ENCODE data around the gene MCUB. TPM values are rescaled to one million over a fixed set of nuclear protein-coding genes. Genes with fewer than 3 reads are reported as not detected.
"Not testable (repeated sequence)": the region's sequence is repeated elsewhere in the genome, so short reads cannot be mapped to it uniquely, and the experiment has no call there.

Gene MCUB
- polyA plus RNA-seq, 1 donor = 6.9 TPM

DNA sequence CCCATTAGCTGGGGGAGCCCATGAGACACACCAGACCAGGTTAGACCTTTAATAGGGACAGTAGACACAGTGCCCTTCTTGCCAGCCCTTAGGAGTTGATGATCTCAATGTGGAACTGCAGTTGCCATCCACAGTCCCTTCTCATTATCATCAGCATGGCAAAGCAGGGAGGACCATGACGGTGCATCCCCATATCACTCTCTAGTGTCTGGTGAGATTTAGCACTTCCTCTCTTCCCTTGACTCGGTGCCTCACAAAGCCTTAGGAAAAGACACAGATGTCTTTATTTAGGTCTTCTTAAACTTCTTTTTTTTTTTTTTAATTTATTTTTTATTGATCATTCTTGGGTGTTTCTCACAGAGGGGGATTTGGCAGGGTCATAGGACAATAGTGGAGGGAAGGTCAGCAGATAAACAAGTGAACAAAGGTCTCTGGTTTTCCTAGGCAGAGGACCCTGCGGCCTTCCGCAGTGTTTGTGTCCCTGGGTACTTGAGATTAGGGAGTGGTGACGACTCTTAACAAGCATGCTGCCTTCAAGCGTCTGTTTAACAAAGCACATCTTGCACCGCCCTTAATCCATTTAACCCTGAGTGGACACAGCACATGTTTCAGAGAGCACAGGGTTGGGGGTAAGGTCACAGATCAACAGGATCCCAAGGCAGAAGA is 36.5 kb downstream of the MCUB start:
- not testable (repeated sequence) for H3K4me3 ChIP-seq (ENCODE audit: low read length); H3K27me3 ChIP-seq (ENCODE audit: control insufficient read depth, insufficient read depth, low read length); H3K27ac ChIP-seq (ENCODE audit: low read length); H3K36me3 ChIP-seq (ENCODE audit: control insufficient read depth, insufficient read depth, low read length); H3K4me1 ChIP-seq (ENCODE audit: control insufficient read depth, insufficient read depth, low read length); DNase-seq; H3K9me3 ChIP-seq (ENCODE audit: control insufficient read depth, low read depth, low read length)
- no CpG with 5 or more reads among the region's 7 CpGs for WGBS (ENCODE audit: insufficient coverage, low lambda C conversion rate)

DNA sequence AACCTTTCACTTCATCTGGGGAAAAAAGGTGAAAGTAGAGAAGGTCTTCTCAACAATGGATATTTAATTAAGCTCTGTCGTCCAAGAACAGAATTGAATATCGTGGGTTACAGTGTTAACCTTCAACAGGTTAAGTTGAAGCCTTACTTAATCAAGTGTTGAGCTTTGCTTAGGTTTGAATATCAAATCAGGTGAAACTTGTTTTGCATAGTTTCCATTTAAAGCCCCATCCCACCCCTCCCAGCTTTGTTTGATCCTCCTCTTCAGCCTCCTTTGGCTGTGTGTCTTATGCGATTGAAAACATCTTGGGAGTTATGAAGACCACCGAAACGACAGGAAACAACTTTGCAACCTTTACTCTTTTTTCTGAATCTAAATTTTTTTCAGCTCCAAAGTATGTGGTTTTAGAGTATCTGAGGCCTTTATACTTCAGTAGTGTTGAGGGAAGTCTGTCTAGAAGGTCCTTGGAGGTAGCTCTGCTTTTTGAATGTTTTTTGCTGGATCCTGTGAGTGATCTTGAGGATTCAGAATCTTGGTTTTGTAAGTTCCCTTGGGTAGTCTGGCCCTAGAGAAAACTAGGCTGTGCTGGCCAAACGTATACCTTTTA is 39.1 kb downstream of the MCUB start:
- H3K27me3 ChIP-seq (ENCODE audit: control insufficient read depth, insufficient read depth, low read length) = no peaks in the 10 kb centered on the region
- H3K36me3 ChIP-seq (ENCODE audit: control insufficient read depth, insufficient read depth, low read length) = no peaks in the 10 kb centered on the region
- no peaks in the 10 kb centered on the region for H3K4me1 ChIP-seq (ENCODE audit: control insufficient read depth, insufficient read depth, low read length)
- no peak overlapping the region for H3K4me3 ChIP-seq (ENCODE audit: low read length)
- peaks cover 14% of the 10 kb centered on the region for H3K9me3 ChIP-seq (ENCODE audit: control insufficient read depth, low read depth, low read length)
- WGBS (ENCODE audit: insufficient coverage, low lambda C conversion rate) = 100% methylated on average over 1 of the region's 6 CpGs
- no peak for DNase-seq
- H3K27ac ChIP-seq (ENCODE audit: low read length) = no peak overlapping the region

DNA sequence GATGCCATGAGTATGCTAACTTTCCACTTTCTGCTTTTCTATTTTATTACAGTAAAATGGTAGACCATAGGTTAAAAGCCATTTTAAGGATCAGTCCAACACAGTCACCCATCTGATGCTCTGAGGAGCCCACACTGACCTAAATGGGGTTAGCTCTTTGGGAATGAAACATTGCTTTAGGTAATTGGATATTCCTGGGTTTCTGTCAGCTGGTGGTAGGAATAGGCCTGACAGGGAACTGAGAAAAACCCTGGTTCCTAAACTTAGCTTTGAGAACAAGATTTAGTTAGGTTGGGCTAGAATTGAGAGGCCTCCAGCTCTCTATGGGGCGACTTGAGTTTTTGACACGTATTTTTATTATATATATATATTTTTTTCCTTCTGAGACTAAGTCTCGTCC is 40.4 kb downstream of the MCUB start:
- DNase-seq = no peak
- Histone ChIP-seq H3K9me3 (ENCODE audit: control insufficient read depth, low read depth, low read length) (peaks cover 14% of the 10 kb centered on the region), H3K27ac (ENCODE audit: low read length) (no peak overlapping the region), H3K27me3 (ENCODE audit: control insufficient read depth, insufficient read depth, low read length) (no peaks in the 10 kb centered on the region), H3K4me3 (ENCODE audit: low read length) (no peak overlapping the region), H3K4me1 (ENCODE audit: control insufficient read depth, insufficient read depth, low read length) (no peaks in the 10 kb centered on the region), H3K36me3 (ENCODE audit: control insufficient read depth, insufficient read depth, low read length) (no peaks in the 10 kb centered on the region)
- 96% methylated on average over 3 of the region's 3 CpGs for WGBS (ENCODE audit: insufficient coverage, low lambda C conversion rate)

DNA sequence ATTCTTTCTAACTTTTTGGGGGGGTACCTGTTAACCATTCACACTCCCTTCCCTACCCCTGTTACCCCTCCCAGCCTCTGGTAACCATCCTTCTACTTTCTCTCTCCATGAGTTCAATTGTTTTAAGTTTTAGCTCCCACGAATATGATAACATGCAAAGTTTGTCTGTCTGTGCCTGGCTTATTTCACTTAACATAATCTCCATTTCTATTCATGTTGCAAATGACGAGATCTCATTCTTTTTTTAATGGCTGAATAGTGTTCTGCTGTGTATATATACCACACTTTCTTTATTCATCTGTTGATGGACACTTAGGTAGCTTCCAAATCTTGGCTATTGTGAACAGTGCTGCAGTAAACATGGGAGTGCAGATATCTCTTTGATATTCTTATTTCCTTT is 41.3 kb downstream of the MCUB start:
- Histone ChIP-seq H3K36me3 (ENCODE audit: control insufficient read depth, insufficient read depth, low read length) (no peaks in the 10 kb centered on the region), H3K4me1 (ENCODE audit: control insufficient read depth, insufficient read depth, low read length) (no peaks in the 10 kb centered on the region), H3K9me3 (ENCODE audit: control insufficient read depth, low read depth, low read length) (peaks cover 14% of the 10 kb centered on the region), H3K27me3 (ENCODE audit: control insufficient read depth, insufficient read depth, low read length) (no peaks in the 10 kb centered on the region), H3K4me3 (ENCODE audit: low read length) (no peak overlapping the region), H3K27ac (ENCODE audit: low read length) (no peak overlapping the region)
- 88% methylated on average over 2 of the region's 2 CpGs for WGBS (ENCODE audit: insufficient coverage, low lambda C conversion rate)
- no peak for DNase-seq

DNA sequence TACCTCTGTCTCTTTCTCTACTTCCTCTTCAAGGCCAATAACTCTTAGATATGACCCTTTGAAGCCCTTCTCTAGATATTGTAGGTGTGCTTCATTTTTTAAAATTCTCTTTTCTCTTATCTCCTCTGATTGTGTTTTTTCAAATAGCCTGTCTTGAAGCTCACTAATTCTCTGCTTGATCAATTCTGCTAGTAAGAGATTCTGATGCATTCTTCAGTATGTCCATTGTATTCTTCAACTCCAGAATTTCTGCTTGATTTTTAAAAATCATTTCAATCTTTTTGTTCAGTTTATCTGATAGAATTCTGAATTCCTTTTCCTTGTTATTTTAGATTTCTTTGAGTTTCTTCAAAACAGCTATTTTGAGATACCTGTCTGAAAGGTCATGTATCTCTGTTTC is 47.9 kb downstream of the MCUB start:
- H3K9me3 ChIP-seq (ENCODE audit: control insufficient read depth, low read depth, low read length) = peaks cover 31% of the 10 kb centered on the region
- no peaks in the 10 kb centered on the region for H3K4me1 ChIP-seq (ENCODE audit: control insufficient read depth, insufficient read depth, low read length)
- no peaks in the 10 kb centered on the region for H3K27me3 ChIP-seq (ENCODE audit: control insufficient read depth, insufficient read depth, low read length)
- H3K27ac ChIP-seq (ENCODE audit: low read length) = no peak overlapping the region
- H3K36me3 ChIP-seq (ENCODE audit: control insufficient read depth, insufficient read depth, low read length) = no peaks in the 10 kb centered on the region
- DNase-seq = no peak
- no peak overlapping the region for H3K4me3 ChIP-seq (ENCODE audit: low read length)

DNA sequence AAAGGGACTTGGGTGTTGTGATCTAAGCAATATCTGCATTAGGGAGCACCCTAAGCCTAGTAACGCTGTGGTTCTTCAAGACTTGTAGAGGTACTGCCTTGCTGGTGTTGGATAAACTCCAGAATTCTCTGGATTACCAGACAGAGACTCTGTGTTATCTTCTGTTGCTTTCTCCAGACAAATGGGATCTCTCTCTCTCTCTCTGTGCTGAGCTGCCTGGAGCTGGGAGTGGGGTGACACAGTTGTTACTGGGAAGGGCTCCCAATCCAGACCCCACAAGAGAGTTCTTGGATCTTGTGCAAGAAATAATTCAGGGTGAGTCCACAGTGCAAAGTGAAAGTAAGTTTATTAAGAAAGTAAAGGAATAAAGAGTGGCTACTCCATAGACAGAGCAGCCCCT is 48.8 kb downstream of the MCUB start:
- Histone ChIP-seq H3K36me3 (ENCODE audit: control insufficient read depth, insufficient read depth, low read length) (no peaks in the 10 kb centered on the region), H3K27ac (ENCODE audit: low read length) (no peak overlapping the region), H3K4me3 (ENCODE audit: low read length) (no peak overlapping the region), H3K27me3 (ENCODE audit: control insufficient read depth, insufficient read depth, low read length) (no peaks in the 10 kb centered on the region), H3K9me3 (ENCODE audit: control insufficient read depth, low read depth, low read length) (peaks cover 23% of the 10 kb centered on the region), H3K4me1 (ENCODE audit: control insufficient read depth, insufficient read depth, low read length) (no peaks in the 10 kb centered on the region)
- no peak for DNase-seq
- WGBS (ENCODE audit: insufficient coverage, low lambda C conversion rate) = no CpG with 5 or more reads among the region's 1 CpG

DNA sequence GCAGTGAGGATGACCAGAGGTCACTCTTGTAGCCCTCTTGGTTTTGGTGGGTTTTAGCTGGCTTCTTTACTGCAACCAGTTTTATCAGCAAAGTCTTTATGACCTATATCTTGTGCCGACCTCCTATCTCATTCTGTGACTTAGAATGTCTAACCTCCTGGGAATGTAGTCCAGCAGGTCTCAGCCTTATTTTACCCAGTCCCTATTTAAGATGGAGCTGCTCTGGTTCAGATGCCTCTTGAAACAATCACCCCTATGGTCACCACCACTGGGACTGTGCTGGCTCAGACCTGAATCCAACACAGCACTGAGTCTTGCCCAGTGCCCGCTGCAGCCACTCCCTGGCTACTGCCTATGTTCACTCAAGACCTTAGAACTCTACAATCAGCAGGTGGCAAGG is 49.4 kb downstream of the MCUB start:
- H3K4me3 ChIP-seq (ENCODE audit: low read length) = no peak overlapping the region
- no peaks in the 10 kb centered on the region for H3K27me3 ChIP-seq (ENCODE audit: control insufficient read depth, insufficient read depth, low read length)
- no CpG with 5 or more reads among the region's 2 CpGs for WGBS (ENCODE audit: insufficient coverage, low lambda C conversion rate)
- no peak overlapping the region for H3K27ac ChIP-seq (ENCODE audit: low read length)
- H3K4me1 ChIP-seq (ENCODE audit: control insufficient read depth, insufficient read depth, low read length) = no peaks in the 10 kb centered on the region
- H3K9me3 ChIP-seq (ENCODE audit: control insufficient read depth, low read depth, low read length) = peaks cover 23% of the 10 kb centered on the region
- H3K36me3 ChIP-seq (ENCODE audit: control insufficient read depth, insufficient read depth, low read length) = no peaks in the 10 kb centered on the region
- no peak for DNase-seq

DNA sequence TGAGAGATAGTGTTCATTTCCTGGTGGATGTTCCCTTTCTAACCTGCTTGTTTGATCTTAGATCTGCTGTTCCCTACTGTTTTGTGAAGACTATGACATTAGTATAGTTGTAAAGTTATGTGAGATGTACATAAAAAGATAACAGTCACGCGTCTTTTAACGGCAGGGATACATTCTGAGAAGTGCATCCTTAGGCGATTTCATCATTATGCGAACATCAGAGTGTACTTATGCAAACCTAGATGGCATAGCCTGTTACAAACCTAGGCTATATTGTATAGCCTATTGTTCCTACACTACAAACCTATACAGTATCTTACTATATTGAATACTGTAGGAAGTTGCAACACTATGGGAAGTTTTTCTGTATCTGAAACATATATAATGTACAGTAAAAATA is 50.4 kb downstream of the MCUB start:
- Histone ChIP-seq H3K27ac (ENCODE audit: low read length) (no peak overlapping the region), H3K27me3 (ENCODE audit: control insufficient read depth, insufficient read depth, low read length) (no peaks in the 10 kb centered on the region), H3K4me1 (ENCODE audit: control insufficient read depth, insufficient read depth, low read length) (no peaks in the 10 kb centered on the region), H3K4me3 (ENCODE audit: low read length) (no peak overlapping the region), H3K36me3 (ENCODE audit: control insufficient read depth, insufficient read depth, low read length) (no peaks in the 10 kb centered on the region), H3K9me3 (ENCODE audit: control insufficient read depth, low read depth, low read length) (peaks cover 23% of the 10 kb centered on the region)
- DNase-seq = no peak
- no CpG with 5 or more reads among the region's 5 CpGs for WGBS (ENCODE audit: insufficient coverage, low lambda C conversion rate)

DNA sequence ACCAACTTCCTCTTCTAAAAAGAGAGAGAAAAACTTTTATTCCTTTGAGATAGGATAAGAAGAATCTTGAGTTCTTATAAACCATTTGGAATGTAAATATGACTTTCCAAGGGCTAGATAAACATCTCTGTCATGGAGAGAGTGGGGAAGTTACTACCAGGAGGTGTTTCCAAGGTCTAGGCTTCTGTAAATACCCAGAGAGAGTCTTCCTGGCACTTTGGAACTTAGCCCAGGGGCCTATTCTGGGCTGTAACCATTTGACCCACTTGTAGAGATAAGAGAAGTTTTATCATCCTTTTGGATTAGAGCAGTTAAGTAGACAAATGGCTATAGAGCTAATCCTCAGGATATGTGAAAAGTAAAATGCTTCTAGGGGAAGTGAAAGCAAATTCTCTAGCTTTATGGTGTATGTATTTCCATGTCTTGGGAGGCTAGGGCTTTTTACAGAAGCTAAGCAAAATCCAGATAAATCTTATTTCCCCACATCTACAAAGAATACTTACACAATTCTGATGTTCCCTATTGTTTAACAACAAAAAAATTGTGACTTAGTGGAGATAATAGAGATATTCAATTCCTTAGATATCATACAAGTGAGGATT is 51.1 kb downstream of the MCUB start:
- Histone ChIP-seq H3K27me3 (ENCODE audit: control insufficient read depth, insufficient read depth, low read length) (no peaks in the 10 kb centered on the region), H3K4me1 (ENCODE audit: control insufficient read depth, insufficient read depth, low read length) (no peaks in the 10 kb centered on the region), H3K4me3 (ENCODE audit: low read length) (no peak overlapping the region), H3K27ac (ENCODE audit: low read length) (no peak overlapping the region), H3K36me3 (ENCODE audit: control insufficient read depth, insufficient read depth, low read length) (no peaks in the 10 kb centered on the region), H3K9me3 (ENCODE audit: control insufficient read depth, low read depth, low read length) (peaks cover 23% of the 10 kb centered on the region)
- DNase-seq = peak in 1 of 2 donors; percentile 24

DNA sequence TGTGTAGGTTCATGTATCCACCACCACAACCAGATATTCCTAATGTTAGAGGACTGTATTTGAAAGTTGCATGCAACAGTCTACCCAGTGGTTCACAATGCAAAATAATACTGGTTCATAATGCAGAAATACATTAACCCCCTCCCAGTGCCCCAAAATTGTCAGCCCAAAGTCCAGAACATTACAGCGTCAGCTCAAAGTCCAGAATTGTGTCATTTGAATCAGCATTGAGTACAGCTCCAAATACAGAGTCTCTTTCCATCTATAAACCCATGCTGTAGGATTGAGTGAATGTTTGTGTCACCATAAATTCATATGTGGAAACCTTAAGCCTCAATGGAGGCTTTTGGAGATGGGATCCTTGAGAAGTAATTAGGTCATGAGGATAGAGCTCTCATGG is 54.0 kb downstream of the MCUB start:
- H3K9me3 ChIP-seq (ENCODE audit: control insufficient read depth, low read depth, low read length) = peaks cover 15% of the 10 kb centered on the region
- peak; percentile 52 to 74 for DNase-seq
- H3K36me3 ChIP-seq (ENCODE audit: control insufficient read depth, insufficient read depth, low read length) = no peaks in the 10 kb centered on the region
- no peak overlapping the region for H3K27ac ChIP-seq (ENCODE audit: low read length)
- no peak overlapping the region for H3K4me3 ChIP-seq (ENCODE audit: low read length)
- no peaks in the 10 kb centered on the region for H3K27me3 ChIP-seq (ENCODE audit: control insufficient read depth, insufficient read depth, low read length)
- H3K4me1 ChIP-seq (ENCODE audit: control insufficient read depth, insufficient read depth, low read length) = no peaks in the 10 kb centered on the region
- WGBS (ENCODE audit: insufficient coverage, low lambda C conversion rate) = no CpG with 5 or more reads among the region's 1 CpG

DNA sequence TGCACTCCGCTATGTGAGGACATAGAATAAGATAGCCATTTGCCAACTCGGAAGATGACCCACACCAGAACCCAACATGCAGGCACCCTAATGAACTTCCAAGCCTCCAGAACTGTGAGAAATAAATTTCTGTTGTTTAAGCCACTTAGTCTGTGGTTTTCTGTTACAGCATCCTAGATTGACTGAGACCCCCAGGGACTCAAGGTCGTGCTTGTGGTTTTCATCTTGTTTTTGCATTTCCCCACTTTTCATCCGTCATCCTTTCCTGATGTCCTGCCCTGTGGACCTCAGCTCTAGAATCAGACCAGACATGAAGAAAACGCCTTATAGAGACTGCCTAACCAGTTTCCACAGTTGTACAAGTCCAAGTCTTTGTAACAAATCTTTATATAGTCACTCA is 54.4 kb downstream of the MCUB start:
- Histone ChIP-seq H3K9me3 (ENCODE audit: control insufficient read depth, low read depth, low read length) (peaks cover 15% of the 10 kb centered on the region), H3K4me1 (ENCODE audit: control insufficient read depth, insufficient read depth, low read length) (no peaks in the 10 kb centered on the region), H3K27me3 (ENCODE audit: control insufficient read depth, insufficient read depth, low read length) (no peaks in the 10 kb centered on the region), H3K36me3 (ENCODE audit: control insufficient read depth, insufficient read depth, low read length) (no peaks in the 10 kb centered on the region), H3K27ac (ENCODE audit: low read length) (no peak overlapping the region), H3K4me3 (ENCODE audit: low read length) (no peak overlapping the region)
- WGBS (ENCODE audit: insufficient coverage, low lambda C conversion rate) = 96% methylated on average over 2 of the region's 5 CpGs
- no peak for DNase-seq

All from large intestine (tissue), 3 donors.